GM21528 (cell line): ENCODE measurements around the gene ZSCAN26.

Experiments
- ATAC-seq: cut with Tn5 transposase; IDR thresholded peaks from one replicate; pipeline ENCODE4 v1.9.1; 2021; ENCODE audit warnings: mild to moderate bottlenecking, moderate library complexity; ENCODE audit not compliant: unreplicated experiment, low FRiP score

The ZSCAN26 gene

DNA sequence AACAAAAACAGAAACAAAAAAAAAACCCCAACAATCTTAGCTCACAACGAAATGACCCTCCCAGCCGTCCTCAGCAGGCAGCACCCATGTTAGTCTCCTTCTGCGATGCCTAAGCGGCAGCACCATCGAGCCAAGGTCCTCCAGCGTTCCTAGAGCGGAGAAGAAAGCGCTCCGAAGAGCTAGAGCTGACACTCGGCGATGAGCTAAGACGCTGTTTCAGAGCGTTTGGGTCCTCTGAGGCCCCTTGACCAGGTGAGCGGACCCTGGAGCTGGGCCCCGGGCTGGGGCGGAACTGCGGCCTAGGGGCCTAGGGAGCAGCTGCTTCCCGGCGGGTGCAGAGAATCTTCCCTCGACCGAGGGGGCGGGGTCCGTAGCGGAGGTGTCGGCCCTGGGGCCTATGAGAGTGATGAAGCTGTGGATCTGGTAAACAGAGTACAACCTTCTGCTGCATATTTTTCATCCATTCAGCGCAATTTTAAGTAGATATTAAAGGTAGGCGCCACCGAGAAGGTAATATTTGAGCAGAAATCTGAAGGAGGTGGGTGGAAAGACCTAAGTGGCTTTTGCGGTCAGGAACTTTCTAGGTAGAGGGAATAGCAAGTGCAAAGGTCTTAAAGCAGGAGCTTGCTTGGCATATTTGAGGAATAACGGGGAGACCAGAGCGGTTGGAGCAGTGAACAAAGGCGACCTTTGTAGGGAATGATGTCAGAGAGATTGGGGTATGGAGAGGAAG is at the start of gene ZSCAN26:
Gene ZSCAN26, plus strand, starts transcription at position 182 of the 733 bp plus-strand sequence. CDS start 4,777 bp downstream, outside the sequence.
- ATAC-seq, result peak; percentile 93

DNA sequence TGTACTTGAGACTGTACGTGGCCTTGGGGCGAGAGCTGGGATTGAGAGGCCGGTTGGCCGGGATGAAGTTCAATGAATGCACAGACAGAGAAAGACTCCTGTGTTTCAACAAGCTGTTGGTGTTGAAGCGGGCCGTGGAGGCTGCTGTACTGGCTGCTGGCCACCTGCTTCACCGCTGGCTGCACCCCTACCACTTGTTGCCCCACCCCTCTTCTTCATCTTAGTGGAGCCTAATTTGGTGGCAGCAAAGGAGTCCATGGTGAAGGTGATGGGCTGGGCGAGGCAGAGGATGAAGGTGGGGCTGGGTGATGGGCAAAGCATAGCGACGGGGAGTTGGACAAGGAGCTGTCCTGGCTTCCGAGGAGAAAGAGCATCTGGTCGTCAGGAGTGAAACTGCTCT is 49.1 kb upstream of the ZSCAN26 start:
- ATAC-seq, result no peak

DNA sequence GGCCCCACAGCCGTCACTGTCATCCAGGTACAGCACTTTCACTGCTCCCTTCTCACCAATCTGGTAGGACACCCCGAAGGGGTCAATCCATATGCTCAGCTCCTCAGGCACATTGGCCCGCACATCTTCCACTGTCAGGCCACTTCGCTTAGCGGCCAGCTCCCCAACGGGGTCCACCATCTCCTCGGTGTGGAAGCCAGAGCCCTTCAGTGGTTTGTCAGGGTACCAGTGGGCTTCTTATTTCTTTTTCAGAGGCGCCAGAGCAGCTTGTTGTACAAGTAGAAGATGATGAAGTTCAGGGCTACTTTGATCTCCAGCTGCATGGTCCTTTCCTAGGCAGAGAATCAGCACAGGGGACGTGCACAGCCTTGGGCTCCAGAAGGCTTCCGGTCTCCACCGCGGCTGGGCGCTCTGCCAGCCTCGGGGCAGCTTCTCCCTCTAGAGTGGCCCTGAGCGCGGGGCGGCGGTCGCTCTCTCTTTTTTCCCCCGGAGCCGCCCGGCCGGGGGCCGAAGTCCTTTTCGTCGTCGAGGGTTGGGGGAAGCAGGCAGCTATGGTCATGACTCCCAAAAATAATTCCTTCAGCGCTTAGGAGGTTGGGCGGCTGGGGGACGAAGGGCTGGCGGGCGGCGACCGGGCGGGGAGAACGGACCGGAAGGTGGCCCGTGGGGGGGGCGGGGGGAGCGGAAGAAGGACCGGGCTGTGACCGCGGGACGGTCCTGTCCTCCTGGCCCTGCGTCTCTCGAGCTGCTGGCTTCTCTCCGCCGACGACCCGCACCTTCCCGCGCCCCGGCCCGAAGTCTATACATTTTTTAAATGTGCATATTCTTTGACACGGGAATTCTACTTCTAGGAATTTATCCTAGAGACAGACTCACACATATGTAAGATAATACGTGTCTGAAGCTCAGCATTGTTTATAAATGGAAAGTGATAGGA is 48.4 kb upstream of the ZSCAN26 start:
- peak; percentile 77 for ATAC-seq

DNA sequence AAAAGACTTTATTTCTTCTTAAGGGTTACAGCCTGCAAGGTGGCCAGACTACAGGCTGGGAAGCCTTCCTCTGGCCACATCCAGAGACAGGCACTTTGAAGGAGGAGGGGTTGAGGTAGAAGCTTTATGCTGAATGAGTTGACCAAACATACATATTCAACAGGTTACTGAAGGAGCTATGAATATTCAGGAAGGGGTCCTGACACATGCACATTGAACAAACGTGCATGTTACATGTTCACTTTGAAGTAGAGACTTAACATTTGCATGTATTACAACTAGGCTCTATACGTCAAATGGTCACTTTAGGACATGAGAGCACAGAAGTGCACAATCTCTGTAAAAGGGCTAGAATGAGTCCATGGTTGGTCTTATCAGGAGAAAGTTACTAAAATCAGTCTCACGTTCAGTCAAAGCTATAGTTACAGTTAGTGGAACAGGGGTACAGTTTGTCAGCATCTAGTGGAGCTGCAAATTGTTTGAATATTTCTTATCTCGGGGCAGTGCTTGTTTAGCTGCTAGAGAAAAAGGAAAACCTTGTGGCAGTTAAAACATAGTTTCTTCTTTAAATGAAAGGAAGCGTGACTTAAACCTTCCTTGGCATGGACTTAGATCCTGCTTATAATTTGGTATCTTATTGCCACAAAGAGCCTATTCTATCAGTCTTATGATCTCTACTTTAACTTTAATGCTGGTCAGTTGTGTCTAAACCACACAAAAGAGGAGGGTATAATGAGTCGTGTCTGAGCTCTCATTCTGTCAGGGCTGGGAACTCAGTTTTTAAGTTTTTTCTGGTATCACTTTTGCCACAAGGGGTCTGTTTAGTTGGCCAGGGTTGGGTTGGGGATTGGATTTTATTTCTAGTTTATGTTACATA is 46.4 kb upstream of the ZSCAN26 start:
- ATAC-seq, result no peak

DNA sequence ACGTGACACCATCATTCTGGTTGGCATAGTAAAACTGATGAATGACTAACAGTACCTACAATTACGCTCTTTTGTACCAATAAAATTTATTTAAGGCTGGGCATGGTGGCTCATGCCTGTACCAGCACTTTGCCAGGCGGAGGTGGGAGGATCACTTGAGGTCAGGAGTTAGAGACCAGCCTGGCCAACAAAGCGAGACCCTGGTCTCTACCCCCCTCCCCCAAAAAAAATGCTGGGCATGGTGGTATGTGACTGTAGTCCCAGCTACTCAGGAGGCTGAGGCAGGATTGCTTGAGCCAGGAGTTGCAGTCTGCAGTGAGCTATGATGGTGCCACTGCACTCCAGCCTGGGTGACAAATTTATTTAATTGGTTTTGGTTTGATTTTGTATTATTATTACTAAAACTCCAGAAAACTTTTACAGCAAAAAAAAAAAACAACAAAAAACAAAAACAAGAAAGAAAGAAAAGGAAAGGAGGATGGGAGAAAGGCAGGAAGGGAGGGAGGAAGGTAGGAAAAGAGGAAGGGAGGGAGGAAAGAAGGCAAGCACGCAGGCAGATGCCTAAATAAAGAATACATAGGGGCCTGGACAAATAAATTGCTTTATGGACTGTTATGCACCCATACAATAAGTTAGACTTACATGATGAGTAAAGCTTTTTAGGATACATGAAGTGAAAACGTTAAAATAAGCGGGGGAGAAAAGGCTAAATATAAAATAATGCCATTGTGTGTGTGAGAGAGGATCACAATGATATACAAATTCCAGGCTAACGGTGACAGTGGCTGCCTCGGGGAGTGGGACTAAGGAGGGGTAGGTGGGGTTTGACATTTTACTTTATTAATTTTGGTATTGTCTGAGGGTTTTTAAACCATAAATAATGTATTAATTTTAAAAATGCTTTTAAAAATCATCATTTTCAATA is 42.5 kb upstream of the ZSCAN26 start:
- ATAC-seq, result no peak

DNA sequence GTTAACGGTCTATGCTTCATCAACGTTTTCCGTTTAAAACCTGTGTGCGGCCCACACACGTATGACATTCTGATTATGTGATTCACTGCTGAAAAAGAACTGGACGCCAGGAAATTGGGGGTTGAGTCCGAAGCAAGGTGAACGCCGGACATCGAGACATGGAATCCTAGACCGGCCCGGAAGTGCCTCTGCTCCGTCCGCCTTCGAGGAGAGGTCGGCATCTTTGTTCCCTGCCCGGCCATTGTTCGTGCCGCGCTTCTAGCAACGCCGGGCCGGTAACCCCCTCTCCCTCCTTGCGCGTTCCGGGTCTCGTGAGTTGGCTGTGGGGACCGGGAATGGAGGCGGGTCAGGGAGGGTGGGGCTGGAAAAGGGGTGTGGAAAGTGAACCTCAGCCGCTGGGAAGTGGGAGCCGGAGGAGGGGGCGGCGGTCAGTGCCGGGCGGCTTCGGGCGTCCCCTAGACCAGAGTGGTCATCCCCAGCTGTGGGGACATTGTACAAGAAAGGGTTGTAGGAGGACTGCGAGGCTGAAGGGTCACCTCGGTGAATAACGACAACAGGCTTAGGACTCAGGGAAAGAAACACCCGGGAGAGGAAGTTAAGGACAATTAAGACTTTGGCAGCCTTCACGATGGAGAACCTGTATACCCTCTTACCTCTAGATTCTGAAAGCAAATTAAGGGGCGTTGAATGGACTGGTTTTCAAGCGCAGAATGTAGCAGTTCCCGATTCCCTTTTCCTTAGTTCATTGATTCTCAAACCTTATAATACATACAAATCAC is 41.7 kb upstream of the ZSCAN26 start, which contains the start of gene ZSCAN9:
Gene ZSCAN9, plus strand, starts transcription at position 220 of the 779 bp plus-strand sequence. CDS start 1,810 bp downstream, outside the sequence.
- peak; percentile 81 for ATAC-seq

DNA sequence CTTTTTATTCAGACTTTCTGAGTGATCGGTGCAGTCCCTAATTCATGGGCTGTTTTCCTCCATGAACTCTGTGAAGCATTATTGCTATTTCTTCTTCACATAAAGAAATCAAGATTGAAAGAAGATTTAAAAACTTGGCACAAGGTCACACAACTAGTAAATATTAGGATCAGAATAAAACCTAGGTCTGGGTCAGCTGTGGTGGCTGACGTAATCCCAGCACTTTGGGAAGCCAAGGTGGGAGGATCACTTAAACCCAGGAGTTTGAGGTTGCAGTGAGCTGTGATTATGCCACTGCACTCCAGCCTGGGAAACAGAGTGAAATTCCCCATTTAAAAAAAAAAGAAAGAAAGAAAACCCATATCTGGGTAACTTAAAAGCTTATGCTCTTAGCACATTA is 40.5 kb upstream of the ZSCAN26 start:
- no peak for ATAC-seq

DNA sequence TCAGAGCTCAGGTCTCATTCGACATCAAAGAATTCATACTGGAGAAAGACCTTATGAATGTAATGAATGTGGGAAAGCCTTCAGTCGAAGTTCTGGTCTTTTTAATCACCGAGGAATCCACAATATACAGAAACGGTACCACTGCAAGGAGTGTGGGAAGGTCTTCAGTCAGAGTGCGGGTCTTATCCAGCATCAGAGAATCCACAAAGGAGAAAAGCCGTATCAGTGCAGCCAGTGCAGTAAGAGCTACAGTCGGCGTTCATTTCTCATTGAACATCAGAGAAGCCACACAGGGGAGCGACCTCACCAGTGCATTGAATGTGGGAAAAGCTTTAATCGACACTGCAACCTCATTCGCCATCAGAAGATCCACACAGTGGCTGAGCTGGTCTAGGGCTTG is 34.2 kb upstream of the ZSCAN26 start:
- ATAC-seq, result no peak

DNA sequence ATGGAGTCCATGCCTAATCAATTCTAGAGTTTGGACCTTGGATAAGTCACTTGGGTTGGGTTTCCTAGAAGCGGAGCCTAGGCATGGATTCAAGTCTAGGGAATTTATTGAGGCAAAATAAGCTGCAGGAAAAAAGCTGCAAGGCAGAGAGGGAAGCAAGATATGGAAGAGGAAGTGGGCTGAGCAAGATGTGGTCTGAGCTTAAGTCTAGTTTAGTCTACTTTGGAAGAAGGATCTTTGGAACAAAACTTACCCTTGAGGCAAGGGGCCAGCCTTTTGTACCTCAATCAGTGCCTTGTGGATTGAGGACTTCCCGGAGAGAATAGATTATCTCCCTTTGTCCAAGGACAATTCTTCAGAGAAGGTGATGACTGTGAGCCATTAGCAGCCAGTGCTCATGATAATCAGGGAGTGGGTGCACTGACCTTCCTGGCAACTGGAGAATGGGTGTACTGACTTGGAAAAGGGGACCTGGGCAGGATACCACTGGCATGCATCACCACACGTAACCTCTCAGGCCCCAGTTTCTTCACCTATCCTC is 31.0 kb upstream of the ZSCAN26 start:
- ATAC-seq, result no peak

DNA sequence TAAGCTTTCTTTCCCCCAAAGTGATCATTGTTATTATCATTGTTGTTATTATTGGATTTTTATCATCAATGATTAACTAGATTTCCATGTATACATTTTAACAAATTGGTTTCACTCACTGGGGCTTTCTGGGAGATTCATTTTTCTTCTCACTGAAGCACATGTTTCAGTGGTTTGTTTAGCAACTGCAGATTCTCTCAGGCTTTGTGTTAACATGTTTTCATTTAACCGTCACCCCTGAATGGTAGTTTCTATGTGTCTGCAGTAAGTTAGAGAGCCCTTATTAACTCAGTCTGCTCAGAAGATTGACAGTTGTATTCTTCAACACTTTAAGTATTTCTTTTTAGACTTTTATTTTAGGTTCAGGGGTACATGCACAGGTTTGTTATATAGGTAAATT is 27.3 kb upstream of the ZSCAN26 start:
- no peak for ATAC-seq

DNA sequence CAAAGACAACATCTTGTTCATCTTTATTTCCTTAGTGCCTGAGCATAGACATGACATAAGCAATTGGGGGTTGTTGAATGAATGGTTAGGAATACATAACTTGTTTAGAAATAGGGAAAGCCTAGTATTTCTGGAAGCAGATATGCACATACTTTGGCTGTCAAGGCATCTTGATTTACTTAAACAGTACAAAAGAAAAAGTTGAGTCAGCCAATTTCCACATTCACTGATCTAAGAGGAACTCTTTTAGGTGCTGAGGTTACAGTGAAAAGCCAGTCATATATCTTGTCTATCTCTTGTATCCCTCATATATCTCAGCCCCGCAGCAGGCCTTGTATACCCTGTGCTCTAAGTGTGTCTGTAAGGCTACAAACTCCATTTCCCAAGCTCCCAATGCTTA is 26.5 kb upstream of the ZSCAN26 start:
- ATAC-seq, result no peak

DNA sequence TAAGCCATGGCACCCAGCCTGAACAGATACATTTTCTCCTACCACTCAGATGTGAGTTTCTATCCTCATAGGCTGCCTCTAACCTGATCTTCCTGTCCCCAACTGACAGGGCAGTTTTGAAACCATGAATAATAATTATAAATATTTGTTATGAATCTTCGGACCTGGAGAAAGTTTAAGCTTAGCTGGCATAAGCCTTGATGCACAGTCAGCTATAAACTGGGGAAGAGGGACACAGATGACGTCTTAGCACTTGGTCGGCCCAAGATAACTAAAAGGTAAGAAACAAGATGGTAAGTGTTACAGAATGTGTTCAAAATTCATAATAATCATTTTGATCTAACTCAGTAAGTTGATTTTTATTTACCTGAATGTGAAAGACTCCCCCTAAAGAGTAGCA is 23.0 kb upstream of the ZSCAN26 start:
- ATAC-seq, result no peak

DNA sequence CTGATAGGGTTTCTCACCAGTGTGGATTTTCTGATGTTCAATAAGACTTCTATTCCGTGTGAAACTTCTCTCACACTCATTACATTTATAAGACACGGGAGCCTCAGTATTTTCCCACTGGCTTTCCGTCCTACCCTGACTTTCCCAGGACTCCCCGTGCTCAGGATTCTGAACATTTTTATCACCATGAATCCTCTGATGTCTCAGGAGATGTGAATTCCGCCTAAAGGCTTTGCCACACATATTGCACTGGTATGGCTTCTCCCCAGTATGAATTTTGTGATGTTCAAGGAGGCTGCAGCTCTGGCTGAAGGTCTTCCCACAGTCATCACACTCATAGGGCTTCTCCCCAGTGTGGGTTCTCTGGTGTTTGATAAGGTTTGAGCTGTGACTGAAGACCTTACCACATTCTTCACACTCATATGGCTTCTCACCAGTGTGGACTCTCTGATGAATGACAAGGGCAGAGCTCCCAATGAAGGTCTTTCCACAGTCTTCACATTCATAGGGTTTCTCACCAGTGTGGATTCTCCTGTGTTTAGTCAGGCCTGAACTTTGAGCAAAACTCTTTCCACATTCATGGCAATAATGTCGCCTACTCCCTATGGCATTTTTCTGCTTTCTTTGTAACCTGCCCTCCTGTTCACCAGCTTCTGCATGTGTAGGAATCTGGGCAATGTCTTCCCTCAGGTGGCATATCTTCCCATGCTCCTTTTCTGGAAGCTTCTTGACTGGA is 21.6 kb upstream of the ZSCAN26 start:
- ATAC-seq, result no peak

DNA sequence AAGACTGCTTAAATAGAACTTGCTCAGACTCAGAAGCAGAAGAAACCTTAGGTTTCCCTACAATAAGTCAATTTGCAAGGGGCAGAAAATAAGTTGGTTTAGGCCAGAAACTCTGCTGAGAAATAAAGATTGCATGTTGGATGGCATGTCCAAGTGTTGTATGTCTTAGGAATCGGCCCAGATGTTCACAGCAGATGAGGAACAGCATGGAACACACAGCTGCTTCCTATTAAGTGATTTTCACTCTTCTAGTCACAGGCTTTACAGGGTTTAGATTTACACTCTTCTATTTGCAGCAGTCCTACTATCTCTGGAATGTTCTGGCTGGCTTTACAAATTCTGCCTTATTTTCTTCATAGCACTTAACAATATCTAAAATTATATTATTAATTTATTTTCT is 18.0 kb upstream of the ZSCAN26 start:
- no peak for ATAC-seq

DNA sequence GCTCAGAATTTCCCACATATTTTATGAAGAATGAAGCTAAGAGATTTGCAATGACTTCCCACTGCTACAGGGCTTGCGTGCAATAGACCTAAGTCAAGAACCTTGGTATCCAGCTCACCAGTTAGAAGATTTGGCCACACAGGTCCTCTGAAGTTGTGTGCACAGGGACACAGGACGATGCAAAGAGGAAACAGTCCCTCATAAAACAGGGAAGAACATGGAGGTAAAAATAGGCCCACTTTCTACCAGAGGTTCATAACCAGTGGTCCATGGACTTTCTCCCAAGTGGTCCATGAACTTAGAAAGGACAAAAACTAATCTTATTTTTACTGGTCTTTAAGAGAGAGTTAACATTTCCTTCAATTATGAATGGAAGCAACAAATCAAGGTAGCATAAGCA is 16.2 kb upstream of the ZSCAN26 start:
- ATAC-seq, result no peak

DNA sequence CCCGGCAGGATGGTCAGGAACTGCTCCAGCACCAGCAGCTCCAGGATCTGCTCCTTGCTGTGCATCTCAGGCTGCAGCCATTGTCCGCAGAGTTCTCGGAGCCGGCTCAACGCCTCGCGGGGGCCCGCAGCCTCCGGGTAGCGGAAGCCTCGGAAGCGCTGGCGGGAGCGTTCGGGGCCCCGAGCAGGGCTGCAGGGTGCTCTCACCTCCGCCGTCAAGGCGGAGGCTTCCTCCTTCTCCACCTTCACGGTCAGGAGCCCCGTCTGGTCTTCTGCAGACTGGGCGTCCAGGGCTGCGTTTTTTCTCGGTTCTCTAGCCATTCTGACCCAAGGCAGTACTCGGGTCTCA is 15.3 kb upstream of the ZSCAN26 start:
- ATAC-seq, result peak; percentile 53

DNA sequence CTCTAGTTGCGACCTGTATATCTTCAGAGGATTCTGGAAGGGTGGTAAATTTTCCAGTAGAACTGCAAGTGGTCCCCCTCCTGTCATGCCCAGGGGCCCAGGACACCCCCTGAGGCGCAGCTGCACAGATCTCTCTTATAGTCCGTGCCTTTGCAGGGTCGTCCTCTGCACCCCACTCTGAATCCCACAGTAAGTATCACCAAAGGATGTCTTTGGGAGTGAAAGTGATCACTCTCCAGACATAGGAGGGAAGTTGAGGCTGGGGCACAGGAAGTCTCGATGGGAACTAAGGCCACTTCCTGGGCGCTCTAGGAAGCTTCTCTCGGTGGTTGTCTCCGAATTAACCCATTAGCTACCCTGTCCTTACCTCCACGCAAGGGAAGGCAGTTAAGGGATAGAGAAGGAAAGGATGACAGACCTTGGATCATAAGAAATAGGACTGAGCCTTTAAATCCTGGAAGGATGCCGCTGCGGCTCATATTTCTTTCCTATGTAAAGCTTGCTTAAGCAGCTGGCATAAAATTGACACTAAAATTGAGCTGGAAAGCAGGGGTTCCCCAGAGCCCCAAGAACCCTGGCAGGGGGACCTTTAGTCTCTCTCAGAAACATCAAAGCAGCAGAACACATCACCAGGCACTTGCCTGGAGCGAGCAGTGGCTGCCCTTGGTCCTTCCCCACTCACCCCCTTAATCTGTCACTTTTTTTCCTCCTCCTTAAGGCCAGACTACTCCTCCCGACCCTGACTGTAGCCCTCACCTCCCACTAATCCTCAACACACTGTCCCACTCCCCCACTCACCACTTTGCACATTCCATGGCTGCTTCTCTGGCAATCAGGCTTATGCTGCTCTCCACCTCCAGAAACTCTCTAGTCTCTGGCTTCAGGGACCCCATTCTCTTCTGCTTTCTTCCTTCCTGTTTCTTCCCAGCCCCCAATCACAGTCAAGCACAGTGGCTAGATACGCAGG is 14.7 kb upstream of the ZSCAN26 start, which contains the start of gene ZKSCAN4:
Gene ZKSCAN4, minus strand, starts transcription at position 261 of the 967 bp plus-strand sequence. CDS start 289 bp downstream, outside the sequence.
- peak; percentile 82 for ATAC-seq
